Measurements from ENCODE around the gene NGDN.

Gene NGDN

DNA sequence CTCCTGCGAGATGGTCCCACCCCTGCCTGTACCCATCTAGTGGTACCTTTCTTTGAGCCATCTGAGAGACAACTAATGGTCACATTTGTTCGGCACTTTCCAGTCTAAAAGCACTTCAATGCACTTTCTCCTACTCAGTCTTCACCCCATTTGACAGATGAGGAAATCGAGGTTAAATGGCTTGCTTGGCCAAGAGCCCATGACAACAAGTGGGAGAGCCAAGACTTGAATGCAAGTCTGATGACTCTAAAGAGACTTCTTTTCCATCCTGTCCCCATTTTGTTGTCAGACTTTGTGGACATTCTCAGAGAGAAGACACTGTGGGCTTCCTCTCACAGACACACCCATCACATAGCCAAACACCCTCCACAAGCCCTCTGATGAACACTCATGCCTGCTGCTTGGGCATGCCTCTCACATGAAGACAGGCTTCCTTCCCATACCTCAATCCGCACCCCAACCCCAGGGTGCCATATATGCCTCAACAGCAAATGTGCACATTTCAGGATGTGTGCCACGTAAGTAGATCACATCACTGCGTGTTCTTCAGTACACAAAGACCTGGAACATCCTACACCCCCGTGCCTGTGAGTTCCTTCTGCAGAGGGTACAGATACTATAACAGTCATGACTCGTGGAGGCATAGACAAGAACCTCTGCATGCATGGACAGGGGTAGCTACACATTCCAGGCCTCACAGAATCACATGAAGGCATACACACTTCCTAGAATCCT lies 34.8 kb upstream of the NGDN start:
- FAIRE-seq (no peak), DNase-seq (ENCODE audit: insufficient read length, low spot score) (no peak)
- no peak for TF ChIP-seq POLR2A (IDR thresholded peaks at IDR 0.05; ENCODE audit: low read depth, low read length)

DNA sequence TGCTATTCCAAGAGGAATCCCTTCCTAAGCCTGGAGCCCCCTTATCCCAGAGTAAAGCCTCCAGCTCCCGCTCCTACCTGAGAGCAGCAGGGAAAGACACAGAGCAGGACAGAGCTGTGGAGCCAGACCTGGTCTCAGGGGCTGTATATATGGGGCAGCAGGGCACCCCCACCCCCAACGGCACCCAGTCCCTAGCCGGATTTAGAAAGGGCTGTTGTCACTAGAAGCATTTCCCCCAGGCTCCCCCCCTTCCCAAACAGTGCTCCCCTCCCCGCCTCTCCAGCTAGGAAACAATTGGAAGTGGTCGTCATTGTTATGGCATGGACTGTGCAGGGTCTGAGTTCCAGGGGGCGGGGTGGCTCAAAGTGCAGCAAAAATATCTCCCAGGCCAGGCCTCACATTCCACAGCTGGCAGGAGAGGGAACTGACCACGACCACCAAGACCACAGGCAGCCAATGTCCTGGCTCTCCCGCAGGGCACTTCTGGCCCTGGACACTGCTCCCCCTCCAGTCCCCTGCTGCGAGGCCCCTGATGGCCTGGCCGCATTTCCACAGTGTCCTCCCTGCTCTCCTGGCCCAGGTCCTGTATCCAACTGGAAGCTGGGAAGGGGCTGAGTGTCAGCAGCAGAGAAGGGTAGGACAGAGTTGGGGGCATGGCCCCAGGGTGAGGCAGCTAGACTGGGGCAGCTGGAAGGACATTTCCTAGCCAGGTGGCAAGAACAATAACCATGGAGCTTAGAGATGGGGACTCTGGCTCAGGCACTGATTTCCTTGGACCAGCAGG lies 33.8 kb upstream of the NGDN start, which contains the start of gene MYH7:
Gene MYH7 (minus strand): TSS at position 118 of the 784 bp plus-strand sequence. CDS start 1,928 bp downstream, outside the sequence.
- DNase-seq (ENCODE audit: insufficient read length, low spot score) = no peak
- TF ChIP-seq POLR2A (IDR thresholded peaks at IDR 0.05; ENCODE audit: low read depth, low read length) = no peak
- no peak for FAIRE-seq

DNA sequence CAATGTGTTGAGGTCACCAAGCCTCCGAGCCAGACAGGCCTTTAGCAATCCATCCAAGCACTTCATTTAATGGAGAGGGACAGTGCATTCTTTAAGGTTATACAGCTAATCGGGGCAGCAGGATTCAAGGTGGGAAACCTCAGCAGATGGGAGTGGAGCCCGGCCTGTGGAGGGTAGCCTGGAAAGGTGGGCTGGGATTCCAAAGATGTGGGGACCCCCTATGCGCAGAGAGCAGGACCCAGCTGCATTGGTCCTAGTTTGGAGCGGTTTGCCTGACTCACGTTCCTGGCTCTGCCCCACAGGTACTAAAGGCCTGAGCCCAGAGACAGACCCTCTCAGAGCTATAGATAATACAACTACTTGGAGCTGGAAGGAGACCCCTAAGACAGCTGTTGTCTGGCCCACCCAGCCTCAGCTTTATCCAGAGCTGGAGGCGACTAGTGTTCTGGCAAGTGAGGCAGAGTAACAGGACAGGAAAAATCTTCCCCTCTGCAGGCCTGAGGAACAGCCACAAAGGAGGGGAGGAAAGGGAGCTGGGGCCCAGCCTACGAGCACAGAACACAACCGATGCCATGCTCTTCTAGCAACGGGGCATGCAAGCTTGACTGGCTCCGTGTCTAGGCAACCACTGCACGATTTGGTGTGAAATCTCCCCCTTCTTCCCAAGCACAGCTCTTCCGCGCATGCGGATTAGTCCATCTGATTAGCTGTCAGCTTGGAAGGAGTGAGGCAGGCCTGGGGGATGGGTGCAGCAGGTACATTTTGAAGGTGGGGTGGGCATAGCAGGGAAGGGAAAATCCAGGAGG lies 33.0 kb upstream of the NGDN start:
- no peak for FAIRE-seq
- TF ChIP-seq POLR2A (IDR thresholded peaks at IDR 0.05; ENCODE audit: low read depth, low read length) = no peak
- no peak for DNase-seq (ENCODE audit: insufficient read length, low spot score)

DNA sequence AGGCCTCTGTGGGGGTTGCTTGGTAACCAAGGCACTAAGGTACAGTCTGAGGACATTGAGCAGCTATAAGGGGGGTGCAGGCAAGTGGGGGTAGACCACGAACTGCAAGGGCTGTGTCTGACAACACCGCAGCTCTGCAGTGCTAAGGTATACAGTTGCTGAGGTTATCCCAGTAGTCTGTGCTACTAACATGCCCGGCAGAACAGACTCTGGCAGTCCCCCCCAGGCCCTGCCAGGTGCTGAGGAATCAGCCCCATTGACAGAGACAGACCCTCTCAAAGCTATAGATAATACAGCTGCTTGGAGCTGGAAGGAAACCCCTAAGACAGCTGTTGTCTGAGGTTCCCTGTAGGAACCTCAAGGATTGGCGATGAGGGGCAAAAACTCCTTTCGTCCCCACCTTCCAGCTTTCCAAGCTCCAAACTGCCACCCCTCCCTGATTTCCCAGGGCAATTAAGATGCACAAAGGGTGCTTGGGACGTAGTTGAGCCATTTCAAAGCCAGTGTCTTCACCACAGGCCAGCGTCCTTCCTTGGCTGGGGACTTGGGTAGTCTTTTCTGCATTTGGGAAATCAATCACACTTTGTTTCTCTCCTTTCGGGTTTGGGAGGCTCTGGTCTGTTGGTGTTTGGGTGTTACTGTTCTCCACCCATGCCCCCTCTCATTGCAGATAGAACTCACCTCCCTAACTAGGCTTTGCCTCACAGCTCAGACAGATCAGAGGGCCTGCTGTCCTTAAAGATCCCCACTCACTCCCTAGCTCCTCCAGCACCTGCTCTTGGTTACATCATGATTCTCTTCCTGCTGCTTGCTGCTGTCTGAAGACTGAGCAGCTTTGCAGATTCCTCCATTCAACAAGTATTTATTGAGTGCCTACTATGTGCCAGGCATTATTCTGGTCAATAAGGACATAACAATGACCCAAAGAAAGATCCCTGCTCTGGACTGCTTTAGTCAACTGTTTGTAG lies 32.1 kb upstream of the NGDN start:
- FAIRE-seq (no peak), DNase-seq (ENCODE audit: insufficient read length, low spot score) (no peak)
- no peak for TF ChIP-seq POLR2A (IDR thresholded peaks at IDR 0.05; ENCODE audit: low read depth, low read length)

DNA sequence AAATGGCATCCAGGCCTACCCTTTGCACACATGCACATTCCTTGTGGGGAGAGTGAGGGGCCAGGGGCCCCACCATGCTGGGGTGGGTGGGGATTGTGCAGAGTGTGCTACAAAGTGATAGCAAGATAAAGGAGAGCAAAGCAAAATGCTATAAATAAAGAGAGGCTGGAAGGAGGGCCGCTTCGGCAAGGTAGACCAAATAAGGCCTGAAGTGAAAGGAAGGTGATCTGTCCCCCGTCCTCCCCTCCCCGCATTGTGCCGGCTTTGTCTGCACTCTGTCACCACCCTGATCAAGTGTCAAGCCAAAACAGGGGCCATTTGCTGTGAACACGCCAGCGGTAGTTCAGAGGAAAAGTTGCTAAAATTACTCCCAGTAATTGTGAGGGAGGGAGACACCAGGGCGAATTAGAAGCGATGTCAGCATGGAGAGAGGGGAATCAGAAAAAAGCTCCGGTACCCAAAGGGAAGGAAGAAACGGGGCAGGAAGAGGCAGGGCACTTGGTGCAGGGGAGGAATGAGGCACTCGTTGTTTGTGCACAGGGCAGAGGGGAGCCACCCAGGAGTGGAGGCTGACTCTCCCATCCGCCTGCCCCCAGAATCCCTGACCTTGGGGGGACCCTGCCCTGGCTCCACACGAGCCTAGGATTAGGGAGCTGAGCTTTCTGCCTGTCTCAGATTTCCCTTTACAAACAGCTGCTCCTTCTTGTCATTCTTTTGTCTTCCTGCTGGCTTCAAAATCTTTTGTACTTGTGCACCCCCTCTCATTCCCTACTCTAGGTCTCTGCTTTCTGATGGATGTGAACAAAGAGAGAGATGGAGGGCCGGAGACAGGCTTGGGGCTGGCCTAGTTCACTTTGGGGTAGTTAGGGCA lies 31.2 kb upstream of the NGDN start:
- no peak for TF ChIP-seq POLR2A (IDR thresholded peaks at IDR 0.05; ENCODE audit: low read depth, low read length)
- no peak for FAIRE-seq
- DNase-seq (ENCODE audit: insufficient read length, low spot score) = no peak

DNA sequence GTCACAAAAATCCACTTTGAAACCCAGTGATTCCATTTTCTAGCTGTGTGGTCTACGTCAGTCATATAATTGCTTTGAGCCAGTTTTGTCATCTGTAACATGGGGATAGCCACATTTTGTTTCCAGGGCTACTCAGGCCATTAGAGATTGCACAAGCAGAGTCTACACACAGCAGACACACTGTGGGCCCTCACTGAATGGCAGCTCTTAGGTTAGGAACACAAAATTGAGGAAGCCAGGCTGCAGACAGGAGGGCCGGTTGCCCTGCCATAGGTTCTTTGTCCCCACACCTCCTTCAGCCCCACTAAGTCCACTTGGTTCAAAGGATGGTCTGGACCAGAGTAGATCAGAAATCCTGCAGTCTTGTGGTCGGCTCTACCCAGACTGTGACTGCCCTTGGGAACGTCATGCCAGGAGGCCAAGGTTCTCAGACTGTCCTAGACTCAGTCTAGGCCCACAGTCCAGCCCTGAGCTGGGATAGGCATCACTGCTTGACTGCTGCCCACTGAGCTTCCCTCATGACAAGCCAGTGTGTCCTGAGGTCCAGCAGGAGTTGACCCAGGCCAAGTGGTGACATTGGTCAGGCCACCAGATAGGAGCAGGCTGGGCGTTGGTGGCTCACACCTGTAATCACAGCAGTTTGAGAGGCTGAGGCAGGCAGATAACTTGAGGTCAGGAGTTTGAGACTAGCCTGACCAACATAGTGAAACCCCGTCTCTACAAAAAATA lies 30.2 kb upstream of the NGDN start:
- no peak for DNase-seq (ENCODE audit: insufficient read length, low spot score)
- FAIRE-seq = no peak
- no peak for TF ChIP-seq POLR2A (IDR thresholded peaks at IDR 0.05; ENCODE audit: low read depth, low read length)

DNA sequence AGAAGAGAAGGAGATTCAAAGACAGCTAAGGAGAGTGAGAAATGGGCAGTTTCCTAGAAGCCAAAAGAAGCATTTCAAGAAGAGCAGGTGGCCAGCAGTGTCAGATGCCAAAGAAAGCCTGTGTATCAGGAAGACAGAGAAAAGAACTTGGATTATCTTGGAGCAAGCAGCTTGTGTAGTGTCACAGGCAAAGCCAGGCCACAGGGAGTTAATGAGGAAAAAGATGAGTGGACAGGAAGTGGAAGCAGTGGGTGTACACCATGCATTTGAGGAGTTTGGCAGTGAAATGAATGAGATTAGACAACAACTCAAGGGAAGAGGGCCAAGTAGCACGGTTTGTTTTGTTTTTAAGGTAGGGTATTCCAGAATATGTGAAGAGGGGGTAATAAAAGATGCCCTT lies 28.4 kb upstream of the NGDN start:
- FAIRE-seq (no peak), DNase-seq (ENCODE audit: insufficient read length, low spot score) (no peak)
- no peak for TF ChIP-seq POLR2A (IDR thresholded peaks at IDR 0.05; ENCODE audit: low read depth, low read length)

DNA sequence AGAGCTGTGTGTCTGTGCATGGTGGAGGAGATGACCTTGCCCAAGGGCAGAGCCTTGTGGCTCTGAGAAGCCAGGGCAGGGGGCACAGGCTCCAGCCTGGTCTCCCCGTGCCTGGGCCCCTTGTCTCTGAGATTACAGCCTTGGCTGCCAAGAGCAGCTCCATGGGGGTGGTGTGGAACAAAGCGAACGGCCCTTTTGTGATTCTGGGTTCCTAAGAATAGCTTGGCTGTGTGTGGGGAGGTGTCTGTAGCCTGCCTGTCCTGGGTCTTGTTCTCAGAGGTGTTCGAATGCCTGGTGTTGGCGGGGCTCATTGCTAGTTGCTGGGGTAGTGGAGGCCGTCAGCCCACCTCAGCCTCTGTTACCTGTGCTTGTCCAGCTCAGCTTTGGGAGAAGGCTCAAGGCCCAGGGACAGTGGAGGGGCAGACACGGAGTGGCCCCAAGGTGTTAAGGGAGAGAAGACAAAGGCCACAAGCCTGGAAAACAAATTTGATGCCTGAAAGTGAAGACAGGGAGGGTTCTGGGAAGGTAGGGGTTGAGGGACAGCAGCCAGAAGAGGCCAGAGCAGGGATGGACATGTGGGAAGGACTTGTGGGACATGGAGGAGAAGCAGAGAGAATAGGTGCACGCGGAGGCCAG lies 26.7 kb upstream of the NGDN start:
- FAIRE-seq (no peak), DNase-seq (ENCODE audit: insufficient read length, low spot score) (no peak)
- TF ChIP-seq POLR2A (IDR thresholded peaks at IDR 0.05; ENCODE audit: low read depth, low read length) = no peak

DNA sequence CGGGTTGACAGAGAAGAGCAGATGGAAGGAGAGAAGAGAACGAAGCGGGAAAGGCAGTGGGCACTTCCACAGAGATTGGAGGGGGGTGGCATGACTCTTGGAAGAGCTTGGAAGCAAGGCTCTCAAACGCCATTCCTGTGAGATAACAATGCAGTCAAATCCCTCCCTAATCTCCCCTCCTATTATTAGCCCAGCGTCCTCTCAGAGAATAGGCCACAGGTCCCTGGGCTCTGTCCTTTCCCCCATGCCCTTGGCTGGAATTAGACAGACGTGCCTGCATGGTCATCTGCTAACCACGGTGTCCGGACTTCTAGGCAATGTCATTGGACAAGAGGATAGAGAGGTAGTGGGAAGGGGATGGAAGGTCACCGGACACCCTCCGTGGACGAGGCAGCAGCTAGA lies 26.1 kb upstream of the NGDN start:
- no peak for DNase-seq (ENCODE audit: insufficient read length, low spot score)
- no peak for FAIRE-seq
- TF ChIP-seq POLR2A (IDR thresholded peaks at IDR 0.05; ENCODE audit: low read depth, low read length) = no peak

DNA sequence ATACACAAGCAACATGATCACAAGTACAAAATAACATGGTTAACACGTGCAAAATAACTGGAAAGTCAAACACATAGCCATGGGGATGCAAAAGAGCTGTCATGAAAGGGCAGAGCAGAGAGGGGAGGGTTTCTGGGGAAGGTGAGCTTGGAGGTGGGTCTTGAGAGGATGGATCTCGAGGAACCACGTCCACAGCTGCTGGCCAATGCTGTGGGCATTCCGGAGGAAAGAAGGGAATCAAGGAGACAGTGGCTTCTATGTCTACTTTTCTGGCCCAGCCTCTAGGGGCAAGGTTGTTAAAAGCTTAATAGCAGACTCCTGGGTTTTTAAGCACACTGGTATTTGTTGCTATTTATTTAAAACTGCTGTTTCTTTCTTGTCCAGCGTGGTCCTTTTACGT lies 25.6 kb upstream of the NGDN start:
- TF ChIP-seq POLR2A (IDR thresholded peaks at IDR 0.05; ENCODE audit: low read depth, low read length) = no peak
- DNase-seq (ENCODE audit: insufficient read length, low spot score) (no peak), FAIRE-seq (no peak)

DNA sequence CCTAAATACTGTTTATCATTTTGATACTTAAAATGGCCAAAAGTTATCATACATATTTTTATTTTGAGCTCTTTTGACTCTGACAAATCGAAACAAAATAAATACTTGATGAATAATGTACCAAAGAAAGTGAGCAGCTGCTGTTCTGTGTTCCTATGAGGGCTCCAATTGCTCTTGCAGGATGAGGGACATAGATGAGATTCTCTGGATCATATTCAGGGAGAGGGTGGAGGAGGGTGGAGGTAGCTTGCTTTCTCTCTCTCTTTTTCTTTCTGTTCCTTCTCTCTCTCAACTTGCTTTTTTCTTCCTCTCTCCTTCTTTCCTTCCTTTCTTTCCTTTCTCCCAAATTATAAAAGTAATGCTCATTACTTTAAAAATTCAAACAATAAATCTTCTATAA lies 25.2 kb upstream of the NGDN start:
- FAIRE-seq (no peak), DNase-seq (ENCODE audit: insufficient read length, low spot score) (no peak)
- no peak for TF ChIP-seq POLR2A (IDR thresholded peaks at IDR 0.05; ENCODE audit: low read depth, low read length)
